ENCODE data around the gene SEC24D. TPM values are rescaled to one million over a fixed set of nuclear protein-coding genes. Genes with fewer than 3 reads are reported as not detected.

SEC24D gene
- total RNA-seq, 1 experiment from 2014 or later: 32.0 TPM

DNA sequence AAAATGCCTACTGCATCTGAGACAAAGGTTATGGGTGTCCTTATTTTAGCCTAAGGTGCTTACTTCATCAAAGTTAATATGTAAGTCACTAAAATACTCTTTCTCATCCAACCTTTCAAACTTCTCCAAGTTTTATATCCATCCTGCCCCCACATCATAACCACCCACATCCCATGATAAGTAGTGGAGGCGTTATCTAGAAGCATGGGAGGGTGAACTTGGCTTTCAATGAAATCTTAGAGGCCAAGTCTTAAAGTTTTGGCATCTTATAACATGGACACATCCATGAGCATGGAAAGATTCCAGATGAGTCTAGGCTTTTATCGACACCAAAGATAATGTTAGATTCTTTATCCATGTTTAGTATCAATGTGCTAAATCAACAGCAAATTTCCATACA lies 22.9 kb upstream of the SEC24D start:
- no peak overlapping the region for H3K4me3 ChIP-seq (ENCODE audit: low read depth, low read length)
- H3K9me3 Mint-ChIP-seq (ENCODE audit: unreplicated experiment): no peaks in the 10 kb centered on the region
- no peaks in the 10 kb centered on the region for H3K27me3 ChIP-seq (replicated peaks; ENCODE audit: control insufficient read depth, insufficient read depth, low read length)
- ChIA-PET CTCF (no interaction called here), POLR2A (no interaction called here)
- no peak overlapping the region for H3K4me3 Mint-ChIP-seq (ENCODE audit: unreplicated experiment)
- H3K27ac Mint-ChIP-seq (ENCODE audit: unreplicated experiment): no peak overlapping the region
- no peaks in the 10 kb centered on the region for H3K4me1 Mint-ChIP-seq (ENCODE audit: low read depth, unreplicated experiment)
- no peaks in the 10 kb centered on the region for H3K36me3 Mint-ChIP-seq (ENCODE audit: insufficient read depth, unreplicated experiment)
- no peaks in the 10 kb centered on the region for H3K9me3 ChIP-seq
- H3K27me3 Mint-ChIP-seq (ENCODE audit: insufficient read depth, unreplicated experiment): peaks cover 13% of the 10 kb centered on the region
- intact Hi-C loops (cut with micrococcal nuclease; ENCODE audit: unreplicated experiment): no loop called here
- no peaks in the 10 kb centered on the region for H3K36me3 ChIP-seq (ENCODE audit: control insufficient read depth, insufficient read depth, low read length)
- no peaks in the 10 kb centered on the region for H3K4me1 ChIP-seq
- no peak for DNase-seq
- no TSS peak for BruUV-seq (replicated peaks)
- no peak for TF ChIP-seq CTCF (IDR thresholded peaks at IDR 0.05; ENCODE audit: insufficient read depth in 1 of 2, low read depth in 1 of 2, low read length in 1 of 2, severe bottlenecking in 1 of 2, unreplicated experiment in 1 of 2)

GRCh38 chr4:118857760-118858159 lies 21.8 kb upstream of the SEC24D start:
- POLR2A ChIA-PET: no interaction called here
- Histone ChIP-seq H3K4me1 (no peaks in the 10 kb centered on the region), H3K27me3 (replicated peaks; ENCODE audit: control insufficient read depth, insufficient read depth, low read length) (no peaks in the 10 kb centered on the region; the same call in 1 of the 2 replicates), H3K9me3 (no peaks in the 10 kb centered on the region), H3K36me3 (ENCODE audit: control insufficient read depth, insufficient read depth, low read length) (no peaks in the 10 kb centered on the region), H3K4me3 (ENCODE audit: low read depth, low read length) (no peak overlapping the region)
- intact Hi-C loops (cut with micrococcal nuclease; ENCODE audit: unreplicated experiment): no loop called here
- Mint-ChIP-seq H3K27me3 (ENCODE audit: insufficient read depth, unreplicated experiment) (peaks cover 7% of the 10 kb centered on the region), H3K4me1 (ENCODE audit: low read depth, unreplicated experiment) (no peaks in the 10 kb centered on the region), H3K36me3 (ENCODE audit: insufficient read depth, unreplicated experiment) (no peaks in the 10 kb centered on the region), H3K27ac (ENCODE audit: unreplicated experiment) (no peak overlapping the region), H3K4me3 (ENCODE audit: unreplicated experiment) (no peak overlapping the region), H3K9me3 (ENCODE audit: unreplicated experiment) (no peaks in the 10 kb centered on the region)
- BruUV-seq (replicated peaks): no TSS peak
- CTCF ChIA-PET: no interaction called here
- no peak for DNase-seq
- no peak for TF ChIP-seq CTCF (IDR thresholded peaks at IDR 0.05; ENCODE audit: insufficient read depth in 1 of 2, low read depth in 1 of 2, low read length in 1 of 2, severe bottlenecking in 1 of 2, unreplicated experiment in 1 of 2)

- H3K4me1 Mint-ChIP-seq (ENCODE audit: low read depth, unreplicated experiment): peaks cover 10% of the 10 kb centered on the region
- no peak overlapping the region for H3K27ac Mint-ChIP-seq (ENCODE audit: unreplicated experiment)
- H3K27me3 Mint-ChIP-seq (ENCODE audit: insufficient read depth, unreplicated experiment): peaks cover under 1% of the 10 kb centered on the region
- Histone ChIP-seq H3K36me3 (ENCODE audit: control insufficient read depth, insufficient read depth, low read length) (no peaks in the 10 kb centered on the region), H3K9me3 (no peaks in the 10 kb centered on the region), H3K4me1 (no peaks in the 10 kb centered on the region), H3K27me3 (replicated peaks; ENCODE audit: control insufficient read depth, insufficient read depth, low read length) (no peaks in the 10 kb centered on the region; the same call in 1 of the 2 replicates), H3K4me3 (ENCODE audit: low read depth, low read length) (peak overlapping the region; percentile 10; the same call in 1 of the 2 replicates)
- ChIA-PET POLR2A (no interaction called here), CTCF (no interaction called here)
- DNase-seq: no peak
- no peaks in the 10 kb centered on the region for H3K9me3 Mint-ChIP-seq (ENCODE audit: unreplicated experiment)
- H3K36me3 Mint-ChIP-seq (ENCODE audit: insufficient read depth, unreplicated experiment): no peaks in the 10 kb centered on the region
- BruUV-seq (replicated peaks): no TSS peak
- intact Hi-C loops (cut with micrococcal nuclease; ENCODE audit: unreplicated experiment): no loop called here
- no peak for TF ChIP-seq CTCF (IDR thresholded peaks at IDR 0.05; ENCODE audit: insufficient read depth in 1 of 2, low read depth in 1 of 2, low read length in 1 of 2, severe bottlenecking in 1 of 2, unreplicated experiment in 1 of 2)
- peak overlapping the region; percentile 55 for H3K4me3 Mint-ChIP-seq (ENCODE audit: unreplicated experiment)
These were observed 14.7 kb upstream of the SEC24D start for GRCh38 chr4:118850488-118851173.
